GM21786 (cell line): Measurements from ENCODE around the gene RYR3.

ENCODE experiments used
- ATAC-seq: cut with Tn5 transposase; IDR thresholded peaks from one replicate; pipeline ENCODE4 v1.9.1; 2021; ENCODE audit not compliant: unreplicated experiment

The RYR3 gene

GRCh38 chr15:33378866-33379480, 68.2 kb downstream of the RYR3 start:
- no peak for ATAC-seq

- no peak for ATAC-seq
Observed at GRCh38 chr15:33380406-33380805, 69.6 kb downstream of the RYR3 start.

GRCh38 chr15:33382491-33382890, 71.7 kb downstream of the RYR3 start:
- ATAC-seq, result no peak

GRCh38 chr15:33384307-33384706, 73.5 kb downstream of the RYR3 start:
- no peak for ATAC-seq

- no peak for ATAC-seq
Observed at GRCh38 chr15:33392453-33392852, 81.7 kb downstream of the RYR3 start.

GRCh38 chr15:33393546-33393945, 82.8 kb downstream of the RYR3 start:
- no peak for ATAC-seq

- ATAC-seq, result no peak
Observed at GRCh38 chr15:33395321-33395720, 84.6 kb downstream of the RYR3 start.

- no peak for ATAC-seq
Observed at GRCh38 chr15:33395846-33396245, 85.1 kb downstream of the RYR3 start.

GRCh38 chr15:33396475-33396874, 85.7 kb downstream of the RYR3 start:
- no peak for ATAC-seq

- no peak for ATAC-seq
Observed at GRCh38 chr15:33398555-33398954, 87.8 kb downstream of the RYR3 start.

- ATAC-seq, result no peak
Observed at GRCh38 chr15:33400941-33401340, 90.2 kb downstream of the RYR3 start.

GRCh38 chr15:33402600-33402999, 91.8 kb downstream of the RYR3 start:
- no peak for ATAC-seq

- no peak for ATAC-seq
Observed at GRCh38 chr15:33405096-33405495, 94.3 kb downstream of the RYR3 start.

GRCh38 chr15:33411596-33412540, 101.1 kb downstream of the RYR3 start:
- ATAC-seq, result no peak

- no peak for ATAC-seq
Observed at GRCh38 chr15:33419701-33420100, 108.9 kb downstream of the RYR3 start.

GRCh38 chr15:33424025-33424424, 113.3 kb downstream of the RYR3 start:
- ATAC-seq, result no peak

GRCh38 chr15:33425142-33425541, 114.4 kb downstream of the RYR3 start:
- ATAC-seq, result no peak

- no peak for ATAC-seq
Observed at GRCh38 chr15:33430577-33430976, 119.8 kb downstream of the RYR3 start.

GRCh38 chr15:33433821-33434220, 123.1 kb downstream of the RYR3 start:
- no peak for ATAC-seq

GRCh38 chr15:33438396-33438795, 127.6 kb downstream of the RYR3 start:
- ATAC-seq, result no peak

GRCh38 chr15:33440900-33441299, 130.1 kb downstream of the RYR3 start:
- ATAC-seq, result no peak

- no peak for ATAC-seq
Observed at GRCh38 chr15:33442449-33442848, 131.7 kb downstream of the RYR3 start.
